NK-92 (cell line): Measurements from ENCODE around the gene SMC1B.
"Not testable (repeated sequence)": the region's sequence is repeated elsewhere in the genome, so short reads cannot be mapped to it uniquely, and the experiment has no call there.

Experiments
- DNase-seq: peaks from one replicate; lab custom pipeline; 2025; ENCODE audit not compliant: unreplicated experiment; lab: John Stamatoyannopoulos, UW

The SMC1B gene

DNA sequence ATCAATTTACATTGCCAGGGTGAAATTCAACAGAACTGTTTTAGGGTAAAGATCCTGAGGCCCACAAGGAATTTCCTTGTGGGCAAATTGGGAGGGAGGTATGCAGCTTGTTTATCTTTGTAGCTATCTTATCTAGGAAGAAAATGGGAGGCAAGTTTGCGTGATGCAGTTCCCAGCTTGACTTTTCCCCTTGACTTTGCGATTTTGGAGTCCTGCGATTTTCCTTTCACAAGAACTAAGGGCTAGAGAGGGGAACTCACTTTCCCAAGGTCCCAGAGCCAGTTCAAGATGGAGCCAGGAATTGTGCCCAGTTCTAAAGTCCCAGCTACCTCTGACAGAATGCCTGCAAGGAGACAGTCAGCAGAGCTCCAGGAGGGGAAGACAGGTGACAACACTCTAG lies 30.8 kb upstream of the SMC1B start:
- no peak for DNase-seq

GRCh38 chr22:45442116-45442515 lies 28.7 kb upstream of the SMC1B start:
- DNase-seq = no peak

GRCh38 chr22:45441138-45441537 lies 27.7 kb upstream of the SMC1B start:
- DNase-seq = no peak

DNA sequence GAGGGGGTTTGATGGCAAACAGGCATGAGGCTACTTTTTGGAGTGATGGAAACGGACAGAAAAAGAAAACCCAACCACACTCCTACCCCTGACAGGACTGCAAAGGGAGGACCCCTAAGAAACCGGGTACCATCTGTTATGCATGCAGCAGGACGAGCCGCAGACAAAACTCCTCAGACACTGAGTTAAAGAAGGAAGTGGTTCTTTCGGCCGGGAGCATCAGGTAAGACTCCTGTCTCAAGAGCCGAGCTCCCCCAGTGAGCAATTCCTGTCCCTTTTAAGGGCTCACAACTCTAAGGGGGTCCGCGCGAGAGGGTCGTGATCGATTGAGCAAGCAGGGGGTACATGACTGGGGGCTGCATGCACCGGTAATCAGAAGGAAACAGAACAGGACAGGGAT lies 27.3 kb upstream of the SMC1B start:
- not testable (repeated sequence) for DNase-seq

- DNase-seq = no peak
These were observed 24.9 kb upstream of the SMC1B start for GRCh38 chr22:45438336-45438735.

DNA sequence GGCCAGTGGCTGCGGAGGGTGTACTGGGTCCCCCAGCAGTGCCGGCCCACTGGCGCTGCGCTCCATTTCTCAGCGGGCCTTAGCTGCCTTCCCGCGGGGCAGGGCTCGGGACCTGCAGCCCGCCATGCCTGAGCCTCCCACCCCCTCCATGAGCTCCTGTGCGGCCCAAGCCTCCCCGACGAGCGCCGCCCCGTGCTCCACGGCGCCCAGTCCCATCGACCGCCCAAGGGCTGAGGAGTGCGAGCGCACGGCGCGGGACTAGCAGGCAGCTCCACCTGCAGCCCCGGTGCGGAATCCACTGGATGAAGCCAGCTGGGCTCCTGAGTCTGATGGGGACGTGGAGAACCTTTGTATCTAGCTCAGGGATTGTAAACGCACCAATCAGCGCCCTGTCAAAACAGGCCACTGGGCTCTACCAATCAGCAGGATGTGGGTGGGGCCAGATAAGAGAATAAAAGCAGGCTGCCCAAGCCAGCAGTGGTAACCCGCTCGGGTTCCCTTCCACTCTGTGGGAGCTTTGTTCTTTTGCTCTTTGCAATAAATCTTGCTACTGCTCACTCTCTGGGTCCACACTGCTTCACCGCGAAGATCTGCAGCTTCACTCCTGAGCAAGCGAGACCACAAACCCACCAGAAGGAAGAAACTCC lies 23.6 kb upstream of the SMC1B start:
- DNase-seq = not testable (repeated sequence)

- DNase-seq = no peak
These were observed 22.2 kb upstream of the SMC1B start for GRCh38 chr22:45435544-45436139.

GRCh38 chr22:45434981-45435380 lies 21.6 kb upstream of the SMC1B start:
- no peak for DNase-seq

DNA sequence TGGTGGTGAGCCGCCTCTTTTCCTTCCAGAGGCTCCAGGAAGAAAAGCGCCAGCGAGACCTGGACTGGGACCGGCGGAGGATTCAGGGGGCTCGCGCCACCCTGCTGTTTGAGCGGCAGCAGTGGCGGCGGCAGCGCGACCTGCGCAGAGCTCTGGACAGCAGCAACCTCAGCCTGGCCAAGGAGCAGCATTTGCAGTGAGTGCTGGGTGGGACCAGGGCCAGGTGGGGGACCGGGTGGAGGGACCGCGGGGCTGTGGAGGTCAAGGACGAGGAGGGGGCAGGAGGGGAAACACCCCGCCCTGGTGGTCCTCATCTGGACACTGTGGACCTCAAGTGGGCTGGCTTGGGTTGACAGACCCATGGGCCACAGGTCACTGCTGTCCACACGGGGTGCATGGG lies 17.5 kb upstream of the SMC1B start:
- no peak for DNase-seq

- DNase-seq = no peak
These were observed 16.8 kb upstream of the SMC1B start for GRCh38 chr22:45429981-45430775.

DNA sequence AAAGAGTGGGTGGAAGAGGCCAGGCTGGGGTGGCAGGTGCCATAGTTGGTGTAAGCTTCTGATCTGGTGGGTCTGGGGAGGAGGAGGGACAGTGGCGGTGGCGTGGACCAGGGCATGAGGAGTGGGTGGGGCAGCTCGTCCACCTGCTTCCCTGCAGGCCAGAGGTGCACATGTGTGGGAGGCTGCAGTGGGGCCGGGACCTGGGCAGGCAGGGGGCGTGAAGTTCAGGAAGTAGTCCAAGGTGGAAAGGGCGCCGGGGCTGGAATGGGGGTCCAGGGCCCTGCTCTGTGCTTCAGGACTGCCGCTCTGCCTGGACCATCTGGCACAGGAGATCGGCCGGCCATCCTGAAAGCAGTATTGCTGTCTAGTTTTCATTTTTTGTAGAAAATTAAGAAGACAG lies 16.0 kb upstream of the SMC1B start:
- no peak for DNase-seq

DNA sequence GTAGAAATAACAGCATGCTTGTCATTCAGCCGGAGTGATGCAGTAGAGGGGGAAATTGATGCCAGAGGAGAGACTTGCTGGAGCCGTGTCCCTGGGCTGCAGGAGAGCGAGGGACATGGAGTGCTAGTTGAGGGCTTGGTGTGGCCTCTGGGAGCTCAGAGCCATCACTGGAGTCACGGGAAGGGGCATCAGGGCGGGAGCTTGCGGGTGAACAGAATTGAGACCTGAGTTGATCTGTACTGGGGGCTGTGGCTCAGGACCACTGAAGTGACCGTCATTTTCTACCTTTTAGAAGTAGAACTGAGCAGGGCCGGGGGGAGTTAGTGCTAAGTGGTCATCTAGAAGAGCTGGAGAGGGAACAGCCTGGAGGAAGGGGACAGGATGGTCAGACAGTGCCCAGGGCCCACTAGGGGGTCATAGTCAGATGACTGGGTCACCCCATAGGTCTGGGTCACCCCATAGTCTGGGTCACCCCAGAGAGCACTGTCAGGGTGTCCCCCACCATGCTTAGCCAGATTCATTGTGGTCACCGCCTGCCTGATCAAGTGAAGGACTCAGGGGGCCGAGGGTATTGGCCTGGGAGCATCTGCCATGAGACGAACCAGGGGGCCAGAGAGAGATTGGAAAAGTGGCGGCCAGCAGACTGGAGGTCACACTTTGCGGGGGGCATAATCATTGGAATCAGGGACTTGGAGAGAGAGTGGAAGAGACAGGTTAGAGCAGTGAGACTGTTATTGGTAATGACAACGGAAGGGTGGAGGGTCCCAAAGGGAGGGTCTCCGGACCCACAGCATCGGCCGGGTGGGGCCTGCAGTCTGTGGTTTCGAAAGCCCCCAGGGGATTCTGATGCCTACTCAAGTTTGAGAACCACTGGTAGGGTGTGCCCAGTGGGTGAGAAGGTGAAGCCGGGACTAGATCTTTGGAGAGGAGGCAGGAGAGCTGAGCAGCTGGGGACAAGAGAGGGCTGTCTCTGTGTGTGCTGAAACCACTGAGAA lies 15.3 kb upstream of the SMC1B start:
- no peak for DNase-seq

GRCh38 chr22:45427114-45427513 lies 13.7 kb upstream of the SMC1B start:
- no peak for DNase-seq

DNA sequence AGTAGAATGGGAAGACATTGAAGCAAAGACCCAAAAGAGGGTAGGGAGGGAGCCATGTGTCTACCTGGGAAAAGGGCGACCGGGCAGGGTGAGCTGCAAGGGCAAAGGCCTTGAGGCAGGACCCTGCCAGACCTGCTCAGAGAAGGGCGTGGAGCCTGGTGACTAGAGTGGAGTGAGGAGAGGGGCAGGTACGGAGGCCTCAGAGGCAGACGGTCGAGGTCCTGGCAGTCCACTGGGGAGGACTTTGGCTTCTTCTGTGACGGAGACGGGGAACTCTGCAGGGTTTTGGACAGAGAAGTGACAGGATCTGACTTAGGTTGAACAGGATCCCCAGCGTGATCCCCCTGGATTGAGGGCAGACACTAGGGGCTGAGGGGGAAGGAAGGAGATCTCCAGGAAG lies 13.0 kb upstream of the SMC1B start:
- DNase-seq = no peak

- no peak for DNase-seq
These were observed 12.3 kb upstream of the SMC1B start for GRCh38 chr22:45425531-45426265.

GRCh38 chr22:45425101-45425500 lies 11.7 kb upstream of the SMC1B start:
- DNase-seq = no peak

DNA sequence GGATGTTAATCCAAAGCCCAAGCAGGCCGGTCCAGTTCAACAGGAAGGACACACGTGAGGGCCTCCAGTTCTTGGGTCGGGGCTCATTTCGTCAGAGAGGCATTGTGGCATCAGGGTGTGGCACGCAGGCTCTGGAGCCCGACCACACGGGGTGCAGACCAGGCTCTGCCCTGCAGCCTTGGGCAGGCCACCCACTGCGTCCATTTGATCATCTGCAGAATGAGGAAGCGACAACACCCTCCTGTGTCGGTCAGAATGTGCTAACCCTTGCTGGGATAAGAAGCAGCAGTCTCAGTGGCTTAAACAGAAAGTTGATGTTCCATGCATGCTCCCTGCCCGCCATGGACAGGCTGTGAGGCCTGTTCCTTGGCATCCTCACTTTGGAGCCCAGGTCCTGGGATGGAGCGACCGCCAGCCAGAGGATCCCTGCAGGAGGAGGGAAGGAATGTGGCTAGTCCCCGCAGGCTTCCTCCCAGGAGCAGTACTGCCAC lies 10.9 kb upstream of the SMC1B start:
- no peak for DNase-seq

DNA sequence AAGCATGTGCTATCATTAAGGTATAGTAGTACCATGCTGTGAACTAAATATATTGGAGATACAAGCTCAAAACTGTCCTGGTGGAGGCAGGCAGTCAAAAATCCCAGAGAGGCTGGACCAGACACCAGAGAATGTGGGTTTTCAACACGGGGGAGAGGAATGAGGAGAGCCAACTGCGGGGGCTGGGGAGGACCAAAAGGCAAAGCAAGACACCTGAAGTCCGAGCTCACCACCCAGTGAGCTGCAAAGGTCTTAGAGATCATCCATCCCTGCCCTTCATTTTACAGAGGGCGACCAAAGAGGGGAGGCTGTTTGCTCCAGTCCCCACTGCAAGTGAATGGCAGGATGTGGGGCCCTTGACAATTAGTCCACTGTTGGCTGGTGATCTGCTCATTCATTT lies 10.1 kb upstream of the SMC1B start:
- DNase-seq = no peak

- no peak for DNase-seq
These were observed 9.0 kb upstream of the SMC1B start for GRCh38 chr22:45422237-45422983.
